G401.6 (cell line): Measurements from ENCODE around the gene PSMD2.

Source experiments
- FAIRE-seq: peaks from 2 replicates; lab custom pipeline; 2012; peaks lifted over from hg19 to GRCh38; lab: Jason Lieb, UNC

The PSMD2 gene

GRCh38 chr3:184317201-184317600 lies 18.2 kb downstream of the PSMD2 start:
- no peak for FAIRE-seq

- no peak for FAIRE-seq
Measured at GRCh38 chr3:184320104-184320445, 21.0 kb downstream of the PSMD2 start.

DNA sequence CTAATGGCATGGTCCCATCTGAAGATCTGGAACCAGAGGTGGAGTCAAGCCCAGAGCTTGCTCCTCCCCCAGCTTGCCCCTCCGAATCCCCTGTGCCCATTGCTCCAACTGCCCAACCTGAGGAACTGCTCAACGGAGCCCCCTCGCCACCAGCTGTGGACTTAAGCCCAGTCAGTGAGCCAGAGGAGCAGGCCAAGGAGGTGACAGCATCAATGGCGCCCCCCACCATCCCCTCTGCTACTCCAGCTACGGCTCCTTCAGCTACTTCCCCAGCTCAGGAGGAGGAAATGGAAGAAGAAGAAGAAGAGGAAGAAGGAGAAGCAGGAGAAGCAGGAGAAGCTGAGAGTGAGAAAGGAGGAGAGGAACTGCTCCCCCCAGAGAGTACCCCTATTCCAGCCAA lies 22.6 kb downstream of the PSMD2 start:
- no peak for FAIRE-seq

DNA sequence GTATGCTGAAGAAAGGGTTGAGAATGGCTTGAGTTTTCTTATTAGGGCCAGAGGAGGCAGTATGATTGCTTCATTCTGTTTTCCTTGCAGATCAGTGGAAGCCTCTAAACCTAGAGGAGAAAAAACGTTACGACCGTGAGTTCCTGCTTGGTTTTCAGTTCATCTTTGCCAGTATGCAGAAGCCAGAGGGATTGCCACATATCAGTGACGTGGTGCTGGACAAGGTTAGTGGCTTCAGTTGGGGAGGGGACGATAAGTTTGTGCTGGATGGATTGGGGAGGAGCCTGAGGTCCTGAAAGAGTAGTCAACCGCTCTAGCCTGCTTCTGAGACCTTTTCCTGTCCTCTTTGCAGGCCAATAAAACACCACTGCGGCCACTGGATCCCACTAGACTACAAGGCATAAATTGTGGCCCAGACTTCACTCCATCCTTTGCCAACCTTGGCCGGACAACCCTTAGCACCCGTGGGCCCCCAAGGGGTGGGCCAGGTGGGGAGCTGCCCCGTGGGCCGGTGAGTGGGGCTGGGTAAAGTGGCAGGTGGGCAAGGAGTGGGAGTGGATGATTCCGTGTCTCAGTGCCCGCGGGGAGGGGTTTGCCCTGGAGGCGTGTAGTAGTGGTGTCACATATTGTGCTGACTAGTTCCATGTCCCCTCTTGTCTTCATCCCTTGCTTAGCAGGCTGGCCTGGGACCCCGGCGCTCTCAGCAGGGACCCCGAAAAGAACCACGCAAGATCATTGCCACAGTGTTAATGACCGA lies 23.9 kb downstream of the PSMD2 start:
- no peak for FAIRE-seq

DNA sequence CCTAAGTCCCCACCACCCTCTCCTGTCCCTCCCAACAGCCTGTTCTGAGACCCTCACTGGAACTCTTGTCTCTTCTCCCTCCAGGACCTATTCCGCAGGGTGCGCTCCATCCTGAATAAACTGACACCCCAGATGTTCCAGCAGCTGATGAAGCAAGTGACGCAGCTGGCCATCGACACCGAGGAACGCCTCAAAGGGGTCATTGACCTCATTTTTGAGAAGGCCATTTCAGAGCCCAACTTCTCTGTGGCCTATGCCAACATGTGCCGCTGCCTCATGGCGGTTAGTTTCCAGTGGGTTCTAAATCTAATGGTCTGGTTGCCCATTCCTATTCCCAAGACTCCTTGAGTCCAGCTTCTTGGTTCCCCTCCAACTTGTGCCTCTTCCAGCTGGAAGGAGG lies 24.7 kb downstream of the PSMD2 start:
- FAIRE-seq = no peak

DNA sequence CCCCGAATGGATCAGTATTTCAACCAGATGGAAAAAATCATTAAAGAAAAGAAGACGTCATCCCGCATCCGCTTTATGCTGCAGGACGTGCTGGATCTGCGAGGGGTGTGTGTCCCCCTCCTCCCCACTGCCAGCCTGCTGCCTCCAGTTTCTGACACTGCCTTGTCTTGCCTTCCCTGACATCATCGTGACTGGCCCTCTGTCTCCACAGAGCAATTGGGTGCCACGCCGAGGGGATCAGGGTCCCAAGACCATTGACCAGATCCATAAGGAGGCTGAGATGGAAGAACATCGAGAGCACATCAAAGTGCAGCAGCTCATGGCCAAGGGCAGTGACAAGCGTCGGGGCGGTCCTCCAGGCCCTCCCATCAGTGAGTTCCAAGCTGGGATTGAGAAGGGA lies 26.2 kb downstream of the PSMD2 start:
- no peak for FAIRE-seq

GRCh38 chr3:184325715-184326369 lies 26.8 kb downstream of the PSMD2 start:
- no peak for FAIRE-seq

DNA sequence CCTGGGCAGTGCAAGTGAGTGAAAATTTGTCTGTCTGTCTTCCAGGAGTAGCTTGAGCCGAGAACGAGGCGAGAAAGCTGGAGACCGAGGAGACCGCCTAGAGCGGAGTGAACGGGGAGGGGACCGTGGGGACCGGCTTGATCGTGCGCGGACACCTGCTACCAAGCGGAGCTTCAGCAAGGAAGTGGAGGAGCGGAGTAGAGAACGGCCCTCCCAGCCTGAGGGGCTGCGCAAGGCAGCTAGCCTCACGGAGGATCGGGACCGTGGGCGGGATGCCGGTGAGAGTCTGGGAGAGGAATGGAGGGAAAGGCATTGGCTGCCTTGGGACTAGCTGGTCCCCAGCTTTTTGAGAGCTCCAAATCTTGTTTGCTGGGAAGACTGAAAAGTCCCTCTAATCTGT lies 28.1 kb downstream of the PSMD2 start:
- FAIRE-seq = no peak

- no peak for FAIRE-seq
Measured at GRCh38 chr3:184328516-184328915, 29.5 kb downstream of the PSMD2 start.

- FAIRE-seq = no peak
Measured at GRCh38 chr3:184332370-184333090, 33.5 kb downstream of the PSMD2 start.

DNA sequence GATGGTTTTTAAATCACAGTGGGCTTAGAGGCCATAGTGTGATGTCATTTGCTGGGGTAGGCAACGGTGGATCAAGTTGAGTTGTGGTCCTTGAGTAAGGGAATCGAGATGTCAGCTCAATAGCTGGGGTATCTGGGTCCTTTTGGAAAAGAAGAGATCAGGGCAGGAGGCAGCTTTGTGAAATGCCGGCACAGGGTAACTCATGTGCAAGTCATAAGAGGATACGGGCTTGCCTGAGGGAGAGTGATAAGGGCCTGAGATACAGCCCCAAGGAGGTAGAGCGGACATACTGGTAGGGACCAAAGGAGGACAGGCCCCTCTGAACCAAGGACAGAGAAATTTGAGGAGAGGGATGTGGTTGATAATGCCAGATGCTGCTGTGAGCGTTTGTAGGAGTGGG lies 34.1 kb downstream of the PSMD2 start:
- FAIRE-seq = no peak

GRCh38 chr3:184333700-184334099 lies 34.7 kb downstream of the PSMD2 start:
- FAIRE-seq = no peak

GRCh38 chr3:184334470-184335158 lies 35.6 kb downstream of the PSMD2 start:
- FAIRE-seq = no peak

GRCh38 chr3:184335291-184335660 lies 36.2 kb downstream of the PSMD2 start:
- FAIRE-seq = no peak

GRCh38 chr3:184335661-184336546 lies 36.9 kb downstream of the PSMD2 start:
- FAIRE-seq = peak; percentile 69

DNA sequence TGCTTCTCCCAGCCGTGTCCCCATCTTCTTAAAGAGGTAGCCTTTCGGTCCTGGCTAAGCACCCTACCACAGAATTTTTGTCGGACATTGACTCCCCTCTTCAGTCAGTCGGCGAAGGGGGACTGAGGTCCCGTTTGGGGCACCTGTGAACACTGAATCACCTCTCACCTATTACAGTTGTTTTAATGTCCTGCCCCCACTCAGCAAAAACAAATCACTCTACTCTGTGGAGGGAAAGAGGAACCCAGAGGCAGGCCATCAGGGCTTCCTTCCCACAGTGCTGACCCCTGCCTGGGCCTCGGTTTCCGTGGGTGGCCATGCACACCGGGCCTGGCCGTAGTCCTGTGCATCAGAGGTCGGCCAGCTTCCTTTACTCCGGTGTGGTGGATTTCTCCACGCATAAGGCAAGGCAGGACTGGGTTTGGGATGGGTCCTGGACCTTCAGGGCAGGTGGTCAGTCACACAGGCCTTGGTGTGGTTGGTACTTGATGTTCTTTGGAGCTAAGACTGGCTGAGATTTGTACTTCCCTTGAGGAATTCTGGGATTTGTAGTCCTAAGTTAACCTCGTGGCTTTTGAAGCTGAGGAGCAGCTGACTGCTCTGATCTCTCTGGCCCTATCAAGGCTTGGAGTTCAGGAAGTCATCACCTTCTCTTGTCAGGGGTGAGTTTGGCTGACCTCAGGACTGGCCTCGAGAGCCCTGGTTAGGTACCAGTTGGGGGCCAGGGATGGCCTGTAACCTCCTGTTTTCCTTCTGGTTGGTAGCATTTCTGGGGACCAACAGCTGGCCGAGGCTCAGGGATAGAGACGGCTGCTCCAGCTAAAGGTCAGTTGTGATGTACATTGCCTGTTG lies 37.7 kb downstream of the PSMD2 start:
- FAIRE-seq = no peak

DNA sequence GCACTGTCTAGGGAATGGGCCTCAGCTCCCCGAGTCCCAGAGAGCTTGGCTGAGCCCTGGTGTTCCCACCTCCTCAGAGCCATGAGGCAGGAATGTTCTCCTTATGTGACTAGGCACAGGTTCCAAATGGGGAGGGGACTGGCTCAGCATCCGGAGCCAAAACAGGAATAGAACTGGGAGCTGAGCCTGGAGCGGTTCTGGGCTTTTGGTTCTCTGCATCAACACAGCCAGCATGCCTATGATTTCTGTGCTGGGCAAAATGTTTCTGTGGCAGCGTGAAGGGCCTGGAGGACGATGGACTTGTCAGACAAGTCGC lies 38.3 kb downstream of the PSMD2 start, which contains the start of gene FAM131A:
FAM131A (plus strand) TSS at position 202 of the 316 bp plus-strand sequence; CDS start at position 233, 31 bp downstream.
- FAIRE-seq = no peak

GRCh38 chr3:184337981-184338380 lies 38.9 kb downstream of the PSMD2 start:
- no peak for FAIRE-seq

DNA sequence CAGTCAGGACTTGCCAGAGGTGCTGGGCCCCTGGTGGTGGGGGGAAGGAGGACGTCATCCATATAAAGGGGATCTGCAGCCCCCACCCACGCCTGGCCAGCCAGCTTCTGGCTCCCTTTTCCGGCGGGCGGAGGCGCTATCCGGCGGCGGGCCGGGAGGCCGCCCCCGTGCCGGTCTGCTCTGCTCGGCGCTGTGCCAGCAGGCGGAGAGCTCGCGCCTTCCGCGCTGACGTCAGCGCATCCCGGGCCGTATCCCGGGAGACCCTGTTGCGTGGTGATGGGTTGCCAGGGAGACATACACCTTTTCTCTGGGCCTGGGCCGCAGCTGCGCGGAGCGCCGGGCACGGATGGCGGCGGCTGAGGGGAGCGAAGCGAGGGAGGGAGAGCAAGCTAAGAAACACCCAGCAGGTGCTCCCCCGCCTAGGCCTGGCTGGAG lies 39.5 kb downstream of the PSMD2 start:
- FAIRE-seq = no peak

DNA sequence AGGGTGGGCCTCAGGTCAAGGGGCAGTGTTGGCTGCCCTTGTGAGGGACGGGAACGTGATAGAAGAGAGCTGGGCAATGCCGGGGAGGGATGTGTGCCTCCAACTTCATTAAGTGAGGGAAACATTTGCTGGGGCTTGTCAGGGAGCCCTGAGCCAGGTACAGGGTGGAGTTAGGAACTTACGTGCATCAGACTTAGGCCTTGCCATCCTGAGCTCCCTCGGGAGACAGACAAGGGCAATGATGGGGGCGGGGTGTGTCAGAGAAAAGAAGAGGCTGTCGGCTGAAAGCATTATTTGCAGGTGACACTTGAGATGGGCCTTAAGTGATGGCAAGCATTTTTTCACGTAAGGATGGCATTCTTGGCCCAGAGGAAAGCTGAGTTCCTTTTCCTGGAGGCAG lies 40.0 kb downstream of the PSMD2 start:
- no peak for FAIRE-seq
